Stimulated activated CD8-positive, alpha-beta memory T cell treated with anti-CD3 and anti-CD28 coated beads, Interleukin-15, amount 100 ng/mL, for 4 hours (primary cell): Measurements from ENCODE around the gene NKX2-4.
A peak's percentile ranks its signal among the peaks of the same experiment; 100 is the strongest.
"Not testable (repeated sequence)": the region's sequence is repeated elsewhere in the genome, so short reads cannot be mapped to it uniquely, and the experiment has no call there.

Experiments
- DNase-seq, 2 donors: peaks; one replicate each; pipeline ENCODE4 v3.0.0-alpha.2; 2020; ENCODE audit warnings: low read depth in 2 of 2

NKX2-4 gene

GRCh38 chr20:21397341-21398108 lies at the start of gene NKX2-4:
TSS of gene NKX2-4 (minus strand) at chr20:21397526. CDS start at chr20:21397399, 127 bp downstream.
- DNase-seq: no peak

GRCh38 chr20:21437816-21438215 lies 40.5 kb upstream of the NKX2-4 start:
- DNase-seq: no peak

- DNase-seq: no peak
Measured at GRCh38 chr20:21437248-21437647, 39.9 kb upstream of the NKX2-4 start.

GRCh38 chr20:21436205-21436604 lies 38.9 kb upstream of the NKX2-4 start:
- DNase-seq: no peak

GRCh38 chr20:21435576-21435975 lies 38.2 kb upstream of the NKX2-4 start:
- DNase-seq: no peak

- DNase-seq: no peak
Measured at GRCh38 chr20:21433329-21433890, 36.1 kb upstream of the NKX2-4 start.

- DNase-seq: no peak
Measured at GRCh38 chr20:21432911-21433310, 35.6 kb upstream of the NKX2-4 start.

- DNase-seq: no peak
Measured at GRCh38 chr20:21430020-21430419, 32.7 kb upstream of the NKX2-4 start.

- no peak for DNase-seq
Measured at GRCh38 chr20:21424846-21425245, 27.5 kb upstream of the NKX2-4 start.

- not testable (repeated sequence) for DNase-seq
Measured at GRCh38 chr20:21423712-21424111, 26.4 kb upstream of the NKX2-4 start.

GRCh38 chr20:21421601-21422236 lies 24.4 kb upstream of the NKX2-4 start:
- no peak for DNase-seq

- DNase-seq: not testable (repeated sequence)
Measured at GRCh38 chr20:21419147-21419546, 21.8 kb upstream of the NKX2-4 start.

- DNase-seq: not testable (repeated sequence)
Measured at GRCh38 chr20:21413996-21414395, 16.7 kb upstream of the NKX2-4 start.

GRCh38 chr20:21411725-21412124 lies 14.4 kb upstream of the NKX2-4 start:
- no peak for DNase-seq

- DNase-seq: no peak
Measured at GRCh38 chr20:21399005-21399475, 1.7 kb upstream of the NKX2-4 start.

- DNase-seq: no peak
Measured at GRCh38 chr20:21398109-21399004, 1.0 kb upstream of the NKX2-4 start.

GRCh38 chr20:21396599-21397340 lies 556 bp downstream of the NKX2-4 start:
- no peak for DNase-seq

- peak in 1 of 2 donors; percentile 24 for DNase-seq
Measured at GRCh38 chr20:21395666-21396598, 1.4 kb downstream of the NKX2-4 start.

- DNase-seq: no peak
Measured at GRCh38 chr20:21395051-21395665, 2.2 kb downstream of the NKX2-4 start.
